Activated T-cell treated with anti-CD3 and anti-CD28 coated beads, Interleukin-2, amount 50 U/mL, for 4 hours (primary cell): ENCODE results near the gene ASB7. TPM values are rescaled to one million over a fixed set of nuclear protein-coding genes. Genes with fewer than 3 reads are reported as not detected.

Source experiments
- ATAC-seq, 2 donors: fragments of 200-7000 bp; cut with Tn5 transposase; one replicate each; pipeline ENCODE4 v1.10.0; 2021
- DNase-seq: peaks from one replicate; pipeline ENCODE4 v3.0.0-alpha.2; 2020
- H3K27me3 Mint-ChIP-seq: one replicate; pipeline ENCODE4 v1.8.0; 2021; ENCODE audit warnings: low read depth, mixed read lengths
- H3K36me3 Mint-ChIP-seq: one replicate; pipeline ENCODE4 v1.8.0; 2022; ENCODE audit warnings: mixed read lengths; ENCODE audit not compliant: insufficient read depth
- H3K4me1 Mint-ChIP-seq: one replicate; pipeline ENCODE4 v1.8.0; 2021; ENCODE audit warnings: low read depth, mixed read lengths
- H3K4me3 Mint-ChIP-seq: one replicate; pipeline ENCODE4 v1.8.0; 2021; ENCODE audit warnings: mild to moderate bottlenecking, moderate library complexity, mixed read lengths
- H3K9me3 Mint-ChIP-seq: one replicate; pipeline ENCODE4 v1.8.0; 2021; ENCODE audit warnings: mixed read lengths
- total RNA-seq, 3 donors: library from RNA; stranded (reverse); gene quantifications; one replicate each; pipeline ENCODE4 v1.2.1, GENCODE V29; 2021

ASB7 gene
- total RNA-seq, 3 donors from 2014 or later, result 12.1 to 16.0 (median 15.5) TPM

DNA sequence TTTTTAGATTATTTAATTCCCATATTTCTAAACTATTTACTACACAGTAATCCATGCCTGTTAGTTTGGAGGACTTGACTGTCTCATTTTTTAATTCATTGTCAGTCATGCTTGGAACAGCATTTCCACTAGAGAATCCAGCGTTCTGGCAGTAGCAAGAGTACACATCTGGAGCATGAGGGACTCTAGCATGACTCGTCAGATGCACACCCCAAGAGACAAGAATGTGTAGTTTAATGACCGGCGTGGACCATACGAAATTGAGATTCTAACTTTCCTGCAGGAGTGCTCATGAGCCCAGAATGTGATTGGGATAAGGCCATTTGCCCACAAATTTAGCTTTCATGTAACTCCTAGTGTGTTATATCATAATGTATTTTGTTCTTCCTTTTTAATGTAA, 48.9 kb downstream of the ASB7 start:
- Mint-ChIP-seq H3K27me3 (no peaks in the 10 kb centered on the region), H3K4me3 (no peak overlapping the region), H3K9me3 (no peaks in the 10 kb centered on the region), H3K36me3 (peaks cover 9% of the 10 kb centered on the region), H3K4me1 (no peaks in the 10 kb centered on the region)
- ATAC-seq (no peak), DNase-seq (no peak)

DNA sequence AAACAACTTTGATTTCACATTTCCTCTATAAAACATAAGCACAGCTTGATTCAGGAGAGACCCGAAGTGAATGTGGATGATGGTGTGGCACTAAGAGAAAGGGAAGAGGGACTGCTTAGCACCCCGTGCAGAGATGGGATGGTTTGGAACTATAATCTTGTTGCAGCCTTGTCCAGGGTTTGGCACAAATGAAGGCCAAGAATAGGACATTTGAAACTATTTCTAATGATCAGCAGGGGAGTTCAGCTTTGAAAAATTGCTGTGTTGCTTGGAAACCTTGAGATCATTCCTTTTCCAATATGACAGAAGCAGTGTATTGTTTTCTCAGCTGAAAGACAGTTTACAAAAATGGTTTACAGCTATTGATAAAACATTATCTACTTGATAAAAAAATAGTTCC, 49.7 kb downstream of the ASB7 start:
- Mint-ChIP-seq H3K4me3 (no peak overlapping the region), H3K36me3 (peaks cover 9% of the 10 kb centered on the region), H3K9me3 (no peaks in the 10 kb centered on the region), H3K4me1 (no peaks in the 10 kb centered on the region), H3K27me3 (no peaks in the 10 kb centered on the region)
- no peak for ATAC-seq
- DNase-seq, result no peak

DNA sequence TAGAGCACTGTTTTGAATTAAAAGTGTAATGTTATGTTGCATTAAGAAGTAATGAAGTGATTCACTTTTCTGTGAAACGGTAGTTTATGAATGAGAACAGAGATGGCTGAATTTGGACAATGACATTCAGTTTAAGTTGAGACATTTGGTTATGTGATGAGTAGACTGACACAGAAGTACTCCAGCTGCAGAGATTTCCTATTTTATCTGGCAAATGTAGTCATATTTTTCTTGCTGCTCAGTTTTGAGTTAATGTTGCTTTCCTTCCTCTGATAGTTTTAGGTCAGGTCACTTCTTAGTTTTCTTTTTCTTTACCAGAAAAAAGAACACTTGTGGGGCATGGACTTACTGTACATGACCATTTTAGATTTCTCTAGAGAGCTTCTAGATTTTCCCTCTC, 51.2 kb downstream of the ASB7 start:
- no peaks in the 10 kb centered on the region for H3K9me3 Mint-ChIP-seq
- H3K4me1 Mint-ChIP-seq, result no peaks in the 10 kb centered on the region
- no peaks in the 10 kb centered on the region for H3K27me3 Mint-ChIP-seq
- no peak overlapping the region for H3K4me3 Mint-ChIP-seq
- ATAC-seq (no peak), DNase-seq (no peak)
- peaks cover 4% of the 10 kb centered on the region for H3K36me3 Mint-ChIP-seq

DNA sequence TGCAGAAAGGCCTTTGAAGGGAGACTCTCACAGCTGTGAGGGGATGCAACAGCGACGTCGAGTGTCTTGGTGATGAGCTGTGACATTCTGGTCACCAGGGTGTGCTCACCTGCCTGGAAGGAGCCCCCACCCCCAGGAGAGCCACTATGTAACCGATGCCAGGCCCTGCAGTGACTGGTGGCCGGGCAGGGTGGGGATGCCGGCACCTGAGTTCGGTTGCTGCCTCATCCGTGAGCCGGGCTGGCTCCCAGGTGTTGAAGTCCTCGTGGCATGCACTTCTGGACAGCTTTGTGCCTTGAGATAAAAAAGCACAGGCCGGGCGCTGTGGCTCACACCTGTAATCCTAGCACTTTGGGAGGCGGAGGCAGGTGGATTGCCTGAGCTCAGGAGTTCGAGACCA, 56.5 kb downstream of the ASB7 start:
- Mint-ChIP-seq H3K27me3 (no peaks in the 10 kb centered on the region), H3K4me1 (no peaks in the 10 kb centered on the region), H3K4me3 (no peak overlapping the region), H3K36me3 (no peaks in the 10 kb centered on the region), H3K9me3 (no peaks in the 10 kb centered on the region)
- DNase-seq (no peak), ATAC-seq (no peak)

DNA sequence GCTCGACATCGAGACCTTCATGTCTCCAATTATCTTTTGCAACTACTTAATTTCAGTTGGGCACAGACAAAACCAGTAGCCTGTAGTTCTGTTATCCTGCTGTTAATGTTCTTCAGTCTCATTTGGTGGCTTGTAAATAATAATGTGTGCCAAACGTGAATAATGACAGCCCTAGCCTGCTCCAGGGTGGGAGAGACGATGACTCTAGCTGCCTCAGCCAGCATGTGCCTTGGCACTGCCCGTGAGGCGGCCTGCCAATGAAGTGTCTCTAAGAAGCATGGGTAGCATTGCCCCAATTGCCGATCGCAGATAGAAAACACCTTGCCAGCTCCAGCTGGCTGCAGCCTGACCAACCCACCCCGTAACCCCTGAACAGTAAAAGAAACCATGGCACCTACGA, 58.8 kb downstream of the ASB7 start:
- H3K4me1 Mint-ChIP-seq, result no peaks in the 10 kb centered on the region
- DNase-seq (no peak), ATAC-seq (no peak)
- no peak overlapping the region for H3K4me3 Mint-ChIP-seq
- H3K27me3 Mint-ChIP-seq, result peaks cover 4% of the 10 kb centered on the region
- H3K36me3 Mint-ChIP-seq, result no peaks in the 10 kb centered on the region
- H3K9me3 Mint-ChIP-seq, result no peaks in the 10 kb centered on the region

DNA sequence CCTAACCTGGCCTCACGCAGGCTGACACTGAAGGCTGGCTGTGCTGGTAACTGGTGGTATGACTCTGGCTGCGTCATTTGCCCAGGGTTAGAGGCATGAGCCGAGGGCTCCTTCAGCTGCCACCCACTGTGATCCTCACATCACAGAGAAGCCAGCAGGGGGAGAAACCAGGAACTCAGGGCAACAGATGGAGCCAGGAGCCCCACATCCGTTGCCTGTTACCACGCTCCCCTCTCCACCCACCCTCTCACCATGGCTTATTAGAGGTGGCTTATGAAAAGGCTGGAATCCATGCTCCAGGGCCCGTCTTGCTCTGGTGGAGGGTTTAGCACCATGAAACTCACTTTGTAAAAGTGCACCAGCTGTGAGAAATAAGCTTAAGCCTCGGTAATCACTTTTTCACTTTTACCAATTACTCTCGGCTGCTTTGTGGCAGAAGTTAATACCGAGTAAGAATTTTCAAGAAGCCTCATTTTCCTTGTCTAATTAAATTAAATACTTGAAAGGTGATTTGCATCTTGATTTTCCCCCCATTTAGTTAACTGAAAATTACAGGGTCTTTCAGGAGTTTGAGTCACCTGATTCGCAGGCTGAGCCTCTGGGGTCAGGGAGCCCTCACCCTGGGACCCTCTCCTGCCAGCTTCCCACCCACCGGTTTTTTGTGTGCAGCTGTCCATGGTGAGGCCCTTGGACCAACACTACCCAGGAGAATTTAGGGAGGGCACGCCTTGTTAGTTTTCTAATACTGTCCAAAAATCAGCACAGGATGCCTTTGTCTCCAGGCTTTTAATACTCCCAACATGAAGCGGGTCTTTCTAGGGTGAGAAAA, 60.9 kb downstream of the ASB7 start:
- no peak for ATAC-seq
- Mint-ChIP-seq H3K4me1 (no peaks in the 10 kb centered on the region), H3K36me3 (no peaks in the 10 kb centered on the region), H3K4me3 (no peak overlapping the region), H3K27me3 (peaks cover 4% of the 10 kb centered on the region), H3K9me3 (no peaks in the 10 kb centered on the region)
- no peak for DNase-seq

DNA sequence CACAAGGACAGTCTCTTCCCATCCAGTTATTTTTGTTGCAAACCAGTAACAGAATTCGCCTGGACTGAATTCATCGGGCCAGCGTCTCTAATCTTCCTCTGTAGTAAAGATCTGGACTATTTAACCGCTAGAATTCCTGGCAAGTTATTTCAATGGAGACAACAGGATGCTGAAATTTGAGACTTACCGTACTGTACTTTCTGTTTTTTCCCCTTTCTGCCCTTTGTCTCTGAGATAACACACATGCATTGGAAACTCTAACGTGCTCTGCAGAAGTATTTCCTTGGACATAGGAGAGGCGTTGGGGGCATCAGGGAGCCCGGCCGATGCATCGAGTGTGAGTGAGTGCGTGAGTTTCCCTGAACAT, 61.5 kb downstream of the ASB7 start:
- ATAC-seq, result no peak
- DNase-seq, result no peak
- H3K27me3 Mint-ChIP-seq, result peaks cover 4% of the 10 kb centered on the region
- H3K9me3 Mint-ChIP-seq, result no peaks in the 10 kb centered on the region
- no peaks in the 10 kb centered on the region for H3K36me3 Mint-ChIP-seq
- no peak overlapping the region for H3K4me3 Mint-ChIP-seq
- no peaks in the 10 kb centered on the region for H3K4me1 Mint-ChIP-seq

DNA sequence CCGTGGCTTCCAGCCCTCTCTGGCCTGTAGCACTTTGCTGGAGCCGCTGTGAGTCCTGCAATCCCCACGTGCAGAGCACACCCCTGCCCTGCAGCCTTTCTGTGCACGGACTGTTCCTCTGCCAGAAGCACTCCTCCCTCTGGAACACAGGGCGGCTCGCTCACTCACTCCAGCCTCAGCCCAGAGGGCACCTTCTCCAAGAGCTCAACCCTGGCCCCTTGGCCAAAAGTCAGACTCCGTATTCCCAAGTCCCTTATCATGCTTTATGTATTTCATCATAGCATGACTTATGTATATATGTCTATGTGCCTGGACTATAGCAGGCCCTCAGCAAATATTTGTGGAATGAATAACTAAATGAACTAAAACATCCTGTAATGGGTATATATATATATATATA, 63.2 kb downstream of the ASB7 start:
- H3K27me3 Mint-ChIP-seq, result peaks cover 4% of the 10 kb centered on the region
- no peak overlapping the region for H3K4me3 Mint-ChIP-seq
- H3K9me3 Mint-ChIP-seq, result no peaks in the 10 kb centered on the region
- ATAC-seq, result no peak
- no peak for DNase-seq
- no peaks in the 10 kb centered on the region for H3K4me1 Mint-ChIP-seq
- H3K36me3 Mint-ChIP-seq, result no peaks in the 10 kb centered on the region

DNA sequence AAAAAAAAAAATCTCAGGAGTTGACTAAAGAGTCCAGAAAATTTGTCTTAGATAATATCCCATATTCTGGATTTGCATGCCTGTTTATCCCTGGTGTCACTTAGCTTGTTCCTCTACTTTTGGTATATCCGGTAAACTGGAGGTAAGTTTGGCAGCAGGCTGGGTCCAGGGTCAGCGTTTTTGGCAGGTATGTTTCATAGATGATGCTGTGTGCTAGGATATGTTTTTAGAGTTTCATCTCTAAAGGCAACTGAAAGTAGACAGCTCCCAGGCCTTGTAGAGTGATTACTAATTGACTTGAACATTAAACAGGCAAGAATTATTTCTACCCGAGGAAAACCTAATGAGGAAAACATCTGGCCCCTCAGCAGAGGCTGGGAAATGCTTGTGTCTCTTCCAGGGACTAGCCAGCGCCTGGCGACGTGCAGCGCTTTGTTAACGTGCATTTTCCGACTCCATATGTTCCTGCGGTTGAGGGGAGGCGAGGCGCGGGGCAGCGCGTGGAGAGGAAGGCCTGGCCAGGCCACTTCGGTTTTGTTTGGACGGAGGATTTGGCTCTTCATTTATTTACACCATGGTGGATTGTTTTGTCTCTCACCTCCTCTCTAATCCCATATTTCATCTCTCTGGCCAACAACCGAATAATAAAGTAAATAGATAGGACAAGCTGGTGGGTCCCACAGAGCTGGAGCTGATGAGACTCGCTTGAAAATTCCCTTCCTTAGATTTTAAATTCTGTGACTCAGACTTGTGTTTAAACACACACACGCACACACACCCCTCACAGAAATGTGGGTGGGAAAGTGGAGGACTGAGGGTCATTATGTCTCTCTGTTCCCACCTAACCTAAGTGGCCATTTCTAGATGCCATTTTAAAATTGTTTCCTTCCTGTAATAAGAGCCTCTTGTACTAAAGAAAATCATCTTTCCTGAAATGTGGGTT, 65.3 kb downstream of the ASB7 start:
- DNase-seq (no peak), ATAC-seq (no peak)
- H3K9me3 Mint-ChIP-seq, result no peaks in the 10 kb centered on the region
- no peaks in the 10 kb centered on the region for H3K36me3 Mint-ChIP-seq
- no peaks in the 10 kb centered on the region for H3K4me1 Mint-ChIP-seq
- H3K27me3 Mint-ChIP-seq, result peaks cover 4% of the 10 kb centered on the region
- no peak overlapping the region for H3K4me3 Mint-ChIP-seq

DNA sequence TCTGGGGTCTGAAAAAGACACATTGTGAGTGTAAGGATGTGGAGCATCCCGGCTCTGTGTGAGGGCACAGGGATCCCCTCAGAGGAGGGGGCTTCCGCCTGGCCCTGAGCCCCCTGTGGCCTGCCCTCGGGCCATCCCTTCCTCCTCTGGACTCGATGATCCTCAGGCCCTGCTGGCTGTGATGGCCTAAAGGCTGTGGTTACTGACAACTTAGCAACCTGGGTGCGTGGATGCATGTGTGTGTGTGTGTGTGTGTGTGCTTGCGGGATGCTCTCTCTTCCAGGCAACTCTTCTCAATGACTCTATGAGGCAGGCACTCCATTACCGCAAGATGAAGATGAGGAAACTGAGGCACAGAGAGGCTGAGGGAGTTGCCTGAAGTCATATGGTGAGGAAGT, 66.0 kb downstream of the ASB7 start:
- peaks cover 4% of the 10 kb centered on the region for H3K27me3 Mint-ChIP-seq
- no peak overlapping the region for H3K4me3 Mint-ChIP-seq
- no peak for ATAC-seq
- H3K4me1 Mint-ChIP-seq, result no peaks in the 10 kb centered on the region
- H3K9me3 Mint-ChIP-seq, result no peaks in the 10 kb centered on the region
- DNase-seq, result no peak
- no peaks in the 10 kb centered on the region for H3K36me3 Mint-ChIP-seq

DNA sequence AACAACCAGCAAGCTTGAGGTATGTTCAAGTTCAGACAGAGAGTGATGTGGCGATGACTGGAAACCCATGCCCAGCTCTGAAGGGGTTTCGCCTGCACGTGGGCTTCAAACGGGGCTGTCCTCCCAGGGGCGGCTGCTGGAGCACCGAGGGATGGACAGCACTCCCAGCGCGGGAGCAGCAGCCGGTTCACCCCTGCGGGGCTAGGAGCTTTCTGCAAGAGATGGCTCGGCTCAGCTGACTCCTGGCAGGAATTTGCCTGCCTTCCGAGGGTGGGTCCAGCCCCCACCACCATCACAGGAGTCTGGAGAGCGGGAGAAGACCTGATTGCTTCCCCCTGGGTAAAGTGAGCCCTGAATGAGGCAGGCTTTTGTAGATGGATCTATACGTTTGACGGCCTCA, 66.9 kb downstream of the ASB7 start:
- Mint-ChIP-seq H3K36me3 (no peaks in the 10 kb centered on the region), H3K4me3 (no peak overlapping the region), H3K4me1 (no peaks in the 10 kb centered on the region), H3K27me3 (peaks cover 4% of the 10 kb centered on the region), H3K9me3 (no peaks in the 10 kb centered on the region)
- ATAC-seq (no peak), DNase-seq (no peak)

DNA sequence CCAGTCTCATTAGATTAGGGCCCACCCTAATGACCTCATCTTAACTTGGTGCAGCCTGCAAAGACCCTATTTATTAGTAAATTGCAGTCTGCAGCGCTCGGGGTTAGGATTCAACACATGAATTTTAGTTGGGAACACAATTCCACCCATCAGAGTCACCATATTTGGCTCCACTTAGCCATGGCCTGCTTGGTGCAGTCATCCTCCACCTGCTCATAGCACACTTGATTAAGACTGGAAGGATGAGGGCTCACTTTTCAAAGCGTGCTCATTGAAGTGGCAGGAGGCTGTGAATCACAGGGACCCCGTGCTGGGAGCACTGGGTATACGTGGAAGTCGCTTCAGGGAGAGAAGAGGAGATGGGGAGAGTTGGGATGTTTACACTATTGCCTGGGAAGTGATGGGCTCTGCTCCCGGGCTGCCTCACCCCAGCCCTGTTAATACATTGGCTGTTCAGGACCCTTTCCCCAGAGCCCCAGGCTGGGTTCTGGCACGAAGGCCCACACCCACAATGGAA, 68.2 kb downstream of the ASB7 start:
- DNase-seq (no peak), ATAC-seq (no peak)
- Mint-ChIP-seq H3K4me1 (no peaks in the 10 kb centered on the region), H3K9me3 (no peaks in the 10 kb centered on the region), H3K27me3 (peaks cover under 1% of the 10 kb centered on the region), H3K36me3 (no peaks in the 10 kb centered on the region), H3K4me3 (no peak overlapping the region)

DNA sequence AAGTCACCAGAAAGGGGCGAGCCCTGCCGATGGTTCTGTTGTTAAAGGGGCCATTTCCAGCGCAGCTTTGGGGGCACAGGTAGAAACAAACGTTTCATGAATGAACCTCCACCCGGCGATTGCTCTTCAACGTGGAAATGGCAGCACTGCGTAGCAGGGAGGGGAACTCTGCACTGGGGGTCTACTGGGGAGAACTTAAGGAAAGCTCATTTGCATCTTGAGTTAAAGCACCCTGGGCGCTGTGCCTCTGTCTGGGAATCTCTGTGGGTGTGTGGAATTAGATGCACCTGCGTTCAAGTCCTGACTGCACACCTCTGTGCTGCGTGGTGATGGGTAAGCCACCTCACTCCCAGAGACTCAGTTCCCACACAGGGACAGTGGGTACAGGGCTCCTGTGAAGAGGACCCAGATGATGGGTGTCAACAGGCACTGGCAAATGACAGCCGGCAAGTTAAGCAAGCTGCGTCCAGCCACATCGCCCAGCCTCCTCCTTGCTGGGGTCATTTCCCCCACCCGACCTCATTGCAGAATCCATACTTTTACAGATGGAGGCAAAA, 68.8 kb downstream of the ASB7 start:
- no peak for ATAC-seq
- no peaks in the 10 kb centered on the region for H3K27me3 Mint-ChIP-seq
- H3K4me3 Mint-ChIP-seq, result no peak overlapping the region
- no peaks in the 10 kb centered on the region for H3K9me3 Mint-ChIP-seq
- H3K4me1 Mint-ChIP-seq, result no peaks in the 10 kb centered on the region
- no peak for DNase-seq
- no peaks in the 10 kb centered on the region for H3K36me3 Mint-ChIP-seq

DNA sequence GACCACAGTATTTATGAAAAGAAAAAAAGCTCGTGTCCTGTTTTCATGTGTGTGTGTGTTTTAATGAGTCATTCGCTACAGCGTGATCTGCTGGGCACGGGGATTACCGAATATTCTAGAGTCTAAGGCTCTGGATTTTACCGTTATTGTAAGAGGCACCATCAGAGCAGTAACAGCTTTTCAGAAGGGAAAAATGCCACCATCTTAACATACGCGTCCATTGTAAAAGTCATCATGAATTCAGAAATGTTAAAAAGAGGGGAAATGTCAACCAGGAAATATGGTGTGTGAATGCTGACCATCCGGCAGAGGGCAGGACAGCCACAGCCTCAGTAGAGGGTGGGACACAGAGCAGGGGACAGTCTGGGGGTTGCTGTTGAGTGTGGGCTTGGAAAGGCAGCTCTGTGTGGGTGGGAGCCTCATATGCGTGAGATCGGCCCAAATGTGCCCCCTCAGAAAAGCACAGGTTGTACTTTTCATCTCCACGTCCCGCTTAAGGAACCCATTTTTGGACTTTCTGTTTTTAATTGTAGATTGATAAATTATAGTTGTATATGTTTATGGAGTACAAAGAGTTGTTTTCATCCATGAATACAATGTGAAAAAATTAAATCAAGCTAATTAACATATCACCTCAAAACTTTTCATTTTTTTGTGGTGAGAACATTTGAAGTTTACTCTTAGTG, 69.6 kb downstream of the ASB7 start:
- Mint-ChIP-seq H3K4me1 (no peaks in the 10 kb centered on the region), H3K27me3 (peaks cover 2% of the 10 kb centered on the region), H3K36me3 (no peaks in the 10 kb centered on the region), H3K9me3 (no peaks in the 10 kb centered on the region), H3K4me3 (no peak overlapping the region)
- ATAC-seq (no peak), DNase-seq (no peak)
